ENCODE measurements around the gene CCDC97. TPM values are rescaled to one million over a fixed set of nuclear protein-coding genes. Genes with fewer than 3 reads are reported as not detected.
"Not testable (repeated sequence)": the region's sequence is repeated elsewhere in the genome, so short reads cannot be mapped to it uniquely, and the experiment has no call there.

CCDC97 gene
- total RNA-seq, 2 donors from 2014 or later, result 34.7 to 35.4 TPM

DNA sequence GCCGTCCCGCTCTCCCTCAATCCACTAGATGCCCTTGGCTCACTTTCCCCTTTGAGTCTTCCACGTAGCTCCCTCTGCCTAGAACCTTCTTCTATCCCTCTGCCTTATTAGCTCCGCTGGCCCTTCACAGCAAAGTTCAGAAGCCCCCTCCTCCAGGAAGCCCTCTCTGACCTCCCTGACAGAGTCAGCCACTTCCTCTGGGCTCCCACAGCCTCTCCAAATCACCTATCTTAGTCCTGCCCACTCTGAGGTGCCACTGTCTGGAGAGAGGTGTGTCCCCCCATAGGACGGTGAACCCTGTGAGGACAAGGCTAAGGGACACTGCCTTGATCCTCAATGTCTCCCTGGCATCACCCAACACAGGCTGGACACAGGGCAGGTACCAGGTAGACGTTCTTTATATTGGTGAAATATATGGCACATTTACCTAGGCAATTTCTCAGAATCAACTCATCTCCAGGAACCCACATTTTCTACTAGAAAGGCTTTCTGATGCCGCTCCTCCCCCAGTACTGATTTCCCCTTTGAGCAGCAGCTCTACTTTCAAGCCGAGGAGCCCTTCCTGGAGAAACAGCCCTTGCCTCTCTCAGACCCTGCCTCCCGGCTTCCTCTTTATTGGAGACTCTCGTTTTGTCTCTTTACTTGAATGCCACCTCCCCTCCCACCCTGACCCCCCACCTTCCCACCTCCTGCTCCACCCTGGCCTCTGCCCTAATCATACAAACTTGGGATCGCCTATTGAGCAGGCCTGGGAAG lies 47.2 kb downstream of the CCDC97 start:
- no peaks in the 10 kb centered on the region for H3K9me3 ChIP-seq (ENCODE audit: control insufficient read depth, low read length, poor library complexity, severe bottlenecking)
- Mint-ChIP-seq H3K27ac (peak overlapping the region; percentile 95), H3K4me3 (peak overlapping the region; percentile 86), H3K36me3 (ENCODE audit: low read depth) (peaks cover 2% of the 10 kb centered on the region), H3K27me3 (no peaks in the 10 kb centered on the region), H3K4me1 (peaks cover 50% of the 10 kb centered on the region)
- ATAC-seq (no peak), DNase-seq (no peak)

DNA sequence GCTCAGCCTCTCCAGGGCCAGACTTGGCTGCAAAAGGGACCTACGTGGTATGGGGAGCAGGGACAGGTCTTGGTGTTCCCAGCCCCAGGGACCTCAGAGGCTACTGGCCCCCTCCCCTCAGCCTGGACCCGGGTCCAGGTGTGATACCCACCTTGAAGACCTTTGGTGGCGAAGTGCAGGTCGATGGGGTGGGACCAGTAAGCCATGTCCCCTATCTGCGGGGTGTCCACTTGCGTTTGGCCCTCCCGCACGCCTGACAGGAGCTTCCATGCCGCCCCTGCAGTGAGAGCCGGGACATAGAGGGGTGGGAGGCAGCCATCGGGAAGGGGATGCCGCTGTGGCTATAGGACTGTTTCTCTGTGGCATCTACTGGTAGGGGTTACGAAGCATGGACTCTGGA lies 47.8 kb downstream of the CCDC97 start:
- peaks cover 53% of the 10 kb centered on the region for H3K4me1 Mint-ChIP-seq
- H3K36me3 Mint-ChIP-seq (ENCODE audit: low read depth), result no peaks in the 10 kb centered on the region
- H3K27me3 Mint-ChIP-seq, result no peaks in the 10 kb centered on the region
- no peak for ATAC-seq
- peak overlapping the region; percentile 86 for H3K4me3 Mint-ChIP-seq
- no peaks in the 10 kb centered on the region for H3K9me3 ChIP-seq (ENCODE audit: control insufficient read depth, low read length, poor library complexity, severe bottlenecking)
- H3K27ac Mint-ChIP-seq, result peak overlapping the region; percentile 95
- no peak for DNase-seq

DNA sequence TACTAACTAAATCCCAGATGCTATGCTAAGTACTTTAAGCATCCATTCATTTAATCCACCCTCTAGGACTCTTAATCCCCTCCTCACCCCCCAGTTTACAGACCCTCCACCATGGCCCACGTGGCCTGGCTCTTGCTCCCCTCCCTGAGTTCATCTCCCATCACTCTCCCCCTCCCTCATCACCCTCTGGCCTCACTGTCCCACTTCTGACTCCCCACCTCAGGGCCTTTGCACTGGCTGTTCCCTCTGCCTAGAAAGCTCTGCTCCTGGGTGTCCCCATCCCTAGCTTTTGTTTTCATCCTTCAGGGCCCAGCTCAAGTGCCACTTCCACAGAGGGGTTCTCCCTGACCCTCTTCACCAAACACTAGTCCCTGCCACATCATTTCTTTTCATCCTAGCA lies 49.8 kb downstream of the CCDC97 start:
- H3K27me3 Mint-ChIP-seq, result no peaks in the 10 kb centered on the region
- H3K4me1 Mint-ChIP-seq, result peaks cover 55% of the 10 kb centered on the region
- DNase-seq (no peak), ATAC-seq (no peak)
- no peaks in the 10 kb centered on the region for H3K36me3 Mint-ChIP-seq (ENCODE audit: low read depth)
- H3K4me3 Mint-ChIP-seq, result peak overlapping the region; percentile 81
- H3K9me3 ChIP-seq (ENCODE audit: control insufficient read depth, low read length, poor library complexity, severe bottlenecking), result no peaks in the 10 kb centered on the region
- peak overlapping the region; percentile 95 for H3K27ac Mint-ChIP-seq

DNA sequence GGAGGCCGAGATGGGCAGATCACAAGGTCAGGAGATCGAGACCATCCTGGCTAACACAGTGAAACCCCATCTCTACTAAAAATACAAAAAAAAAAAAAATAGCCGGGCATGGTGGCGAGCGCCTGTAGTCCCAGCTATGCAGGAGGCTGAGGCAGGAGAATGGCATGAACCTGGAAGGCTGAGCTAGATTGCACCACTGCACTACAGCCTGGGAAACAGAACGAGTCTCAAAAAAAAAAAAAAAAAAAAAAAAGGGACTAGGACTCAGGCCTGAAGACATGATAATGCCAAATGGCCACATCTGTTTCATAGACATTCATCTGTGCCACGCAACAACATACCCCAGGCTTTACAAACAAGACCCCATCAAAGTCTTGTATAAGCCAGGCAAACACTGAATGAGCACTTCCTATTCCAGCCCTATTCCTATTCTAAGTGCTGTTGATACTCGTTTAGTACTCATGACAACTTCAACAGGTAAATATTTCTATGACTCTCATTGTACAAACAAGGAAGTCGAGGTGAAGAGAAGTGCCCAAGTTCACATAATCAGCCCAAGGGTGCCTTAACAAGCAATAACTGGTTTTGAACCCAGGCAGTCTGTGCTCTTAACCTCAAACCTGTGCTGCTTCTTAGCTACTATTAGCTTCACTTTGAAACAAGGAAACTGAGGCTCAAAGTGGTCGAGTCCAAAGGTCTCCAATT lies 52.3 kb downstream of the CCDC97 start:
- ATAC-seq, result no peak
- no peaks in the 10 kb centered on the region for H3K9me3 ChIP-seq (ENCODE audit: control insufficient read depth, low read length, poor library complexity, severe bottlenecking)
- Mint-ChIP-seq H3K4me1 (peaks cover 35% of the 10 kb centered on the region), H3K36me3 (ENCODE audit: low read depth) (peaks cover 2% of the 10 kb centered on the region), H3K27ac (peak overlapping the region; percentile 96), H3K27me3 (no peaks in the 10 kb centered on the region), H3K4me3 (peak overlapping the region; percentile 89)
- no peak for DNase-seq

DNA sequence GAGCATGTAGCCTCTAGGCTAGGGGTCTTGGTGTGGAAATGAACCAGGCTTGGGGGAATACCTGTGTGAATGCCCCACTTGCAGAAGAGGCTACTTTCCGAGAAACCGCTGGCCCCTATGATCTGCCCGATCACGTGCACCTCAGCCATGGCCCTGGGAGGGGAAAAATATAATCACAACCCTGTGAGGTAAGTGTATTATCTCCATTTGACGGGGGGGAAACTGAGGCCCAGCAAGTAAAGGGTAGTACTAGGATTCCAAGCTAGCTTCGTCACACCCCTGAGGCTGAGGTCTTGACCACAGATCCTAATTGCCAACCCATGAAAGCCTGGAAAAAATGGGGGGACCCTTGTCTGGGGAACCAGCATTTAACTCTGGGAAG lies 53.4 kb downstream of the CCDC97 start:
- Mint-ChIP-seq H3K27me3 (no peaks in the 10 kb centered on the region), H3K27ac (peak overlapping the region; percentile 96), H3K4me3 (peak overlapping the region; percentile 89), H3K36me3 (ENCODE audit: low read depth) (peaks cover 2% of the 10 kb centered on the region), H3K4me1 (peaks cover 27% of the 10 kb centered on the region)
- no peaks in the 10 kb centered on the region for H3K9me3 ChIP-seq (ENCODE audit: control insufficient read depth, low read length, poor library complexity, severe bottlenecking)
- DNase-seq (no peak), ATAC-seq (no peak)

DNA sequence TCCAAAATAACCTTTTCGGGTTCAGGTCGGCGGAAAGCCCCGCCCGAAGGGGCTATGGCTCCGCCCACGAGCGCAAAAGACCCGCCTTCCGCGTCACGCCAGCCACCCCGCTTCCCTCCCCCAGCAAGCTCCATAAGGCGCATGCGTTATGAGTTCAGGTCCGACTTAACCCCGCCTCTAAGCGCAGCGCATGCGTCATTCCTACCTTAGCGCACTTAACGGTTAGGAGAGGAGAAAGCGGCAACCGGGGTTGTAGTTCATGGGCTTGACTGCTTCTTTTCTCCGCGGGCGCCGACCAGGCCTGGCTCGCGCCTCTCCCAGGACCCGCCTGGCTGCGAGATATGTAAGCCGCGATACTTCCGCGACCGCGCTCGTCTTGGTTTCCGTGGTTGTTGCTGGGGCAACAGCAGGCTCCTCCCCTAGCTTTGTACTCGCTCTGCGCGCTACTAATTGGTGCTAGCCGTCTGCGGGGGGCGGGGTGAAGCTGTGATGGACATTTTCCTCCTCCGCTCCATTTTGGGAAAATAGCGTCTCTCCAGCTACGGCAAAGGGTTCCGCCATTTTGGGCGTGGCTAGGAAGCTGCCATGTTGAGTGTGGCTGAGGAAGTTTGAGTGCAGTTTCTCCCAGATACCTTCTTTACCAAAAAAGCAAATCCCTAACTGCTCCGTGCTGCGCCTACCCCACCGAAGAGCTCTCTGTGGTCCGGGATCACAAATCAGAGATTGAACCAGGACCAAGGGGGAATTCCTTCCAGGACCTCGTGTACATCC lies 54.0 kb downstream of the CCDC97 start, which contains the start of gene B9D2:
TSS of gene B9D2 (minus strand) at position 397 of the 771 bp plus-strand sequence. CDS start 630 bp downstream, outside the sequence.
- H3K27me3 Mint-ChIP-seq, result no peaks in the 10 kb centered on the region
- H3K9me3 ChIP-seq (ENCODE audit: control insufficient read depth, low read length, poor library complexity, severe bottlenecking), result no peaks in the 10 kb centered on the region
- peaks cover 25% of the 10 kb centered on the region for H3K4me1 Mint-ChIP-seq
- DNase-seq (peak; percentile 92 to 96 (median 93)), ATAC-seq (peak; percentile 94)
- H3K27ac Mint-ChIP-seq, result peak within 1 kb of the TSS; percentile 96
- H3K4me3 Mint-ChIP-seq, result peak within 1 kb of the TSS; percentile 89
- peaks cover 2% of the 10 kb centered on the region for H3K36me3 Mint-ChIP-seq (ENCODE audit: low read depth)

DNA sequence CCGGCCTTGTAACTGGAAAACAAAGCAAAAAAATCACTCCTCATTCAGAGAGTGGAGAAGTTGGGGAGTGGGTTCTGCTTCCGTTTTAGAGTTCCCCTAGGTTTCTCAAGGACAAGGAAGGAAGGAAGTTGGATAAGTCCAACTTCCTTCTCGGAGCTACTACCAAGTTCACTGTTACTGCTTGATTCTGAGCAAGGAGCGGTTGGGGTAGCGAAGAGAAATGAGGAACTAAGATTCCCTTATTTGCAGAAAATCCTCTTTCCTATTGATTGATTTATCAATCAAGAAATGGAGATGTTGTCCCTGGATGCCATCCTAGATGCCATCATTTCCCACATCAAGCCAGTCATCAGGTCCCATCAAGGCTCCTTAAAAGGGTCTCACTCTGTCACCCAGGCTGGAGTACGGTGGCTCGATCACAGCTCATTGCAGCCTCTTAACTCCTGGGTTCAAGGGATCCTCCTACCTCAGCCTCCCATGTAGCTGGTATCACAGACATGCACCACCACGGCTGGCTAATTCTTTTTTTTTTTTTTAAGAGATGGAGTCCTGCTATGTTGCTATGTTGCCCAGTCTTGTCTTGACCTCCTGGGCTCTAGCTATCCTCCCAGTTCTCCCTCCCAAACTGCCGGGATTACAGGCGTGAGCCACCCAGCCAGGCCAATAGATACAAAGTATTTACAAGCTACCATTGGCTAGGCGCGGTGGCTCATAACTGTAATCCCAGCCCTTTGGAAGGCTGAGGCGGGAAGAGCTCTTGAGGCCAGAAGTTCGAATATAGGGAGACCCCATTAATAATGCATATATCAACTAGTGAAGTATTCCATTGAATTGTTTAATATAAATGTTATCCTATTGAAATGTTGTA lies 54.8 kb downstream of the CCDC97 start:
- DNase-seq (no peak), ATAC-seq (no peak)
- H3K27me3 Mint-ChIP-seq, result no peaks in the 10 kb centered on the region

DNA sequence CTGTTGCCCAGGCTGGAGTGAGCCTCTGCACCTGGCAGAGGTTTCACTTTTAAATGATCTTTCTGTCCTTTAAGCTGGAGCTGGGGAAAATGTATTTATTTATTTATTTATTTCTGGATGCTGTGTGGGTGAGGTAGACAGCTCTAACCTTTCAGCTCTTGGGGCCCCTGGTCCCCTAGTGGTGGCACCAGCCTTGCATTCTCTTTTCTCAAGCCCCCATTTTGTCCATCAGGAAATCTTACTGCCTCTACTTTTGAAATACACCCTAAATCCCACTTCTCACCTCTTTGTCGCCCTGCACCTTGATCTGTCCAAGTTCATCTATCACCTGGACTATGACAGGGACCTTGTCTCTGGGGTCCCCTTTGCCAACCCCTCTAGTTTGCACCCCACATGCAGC lies 56.1 kb downstream of the CCDC97 start:
- DNase-seq, result no peak
- no peak overlapping the region for H3K4me3 Mint-ChIP-seq
- no peak overlapping the region for H3K27ac Mint-ChIP-seq

More for the DNA sequence above, 54.8 kb downstream of the CCDC97 start:
- peak overlapping the region; percentile 96 for H3K27ac Mint-ChIP-seq
- no peaks in the 10 kb centered on the region for H3K9me3 ChIP-seq (ENCODE audit: control insufficient read depth, low read length, poor library complexity, severe bottlenecking)
- peaks cover 24% of the 10 kb centered on the region for H3K4me1 Mint-ChIP-seq
- peak overlapping the region; percentile 89 for H3K4me3 Mint-ChIP-seq
- H3K36me3 Mint-ChIP-seq (ENCODE audit: low read depth), result peaks cover 2% of the 10 kb centered on the region

DNA sequence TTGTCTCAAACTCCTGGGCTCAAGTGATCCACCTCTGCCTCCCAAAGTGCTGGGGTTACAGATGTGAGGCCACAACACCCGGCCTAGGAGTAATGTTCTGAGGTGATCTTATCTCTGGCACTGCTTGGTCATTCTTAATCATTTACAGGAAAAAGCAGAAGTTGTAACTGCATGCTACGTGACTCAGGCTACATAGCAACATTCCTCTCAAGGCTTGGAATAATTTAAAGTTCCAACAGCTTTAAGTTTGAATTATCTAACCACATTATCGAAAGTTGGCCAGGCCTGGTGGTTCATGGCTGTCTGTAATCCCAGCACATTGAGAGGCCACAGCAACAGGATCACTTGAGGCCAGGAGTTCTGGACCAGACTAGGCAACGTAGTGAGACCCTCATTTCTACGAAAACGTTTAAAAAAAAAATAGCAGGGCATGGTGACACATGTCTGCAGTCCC lies 57.9 kb downstream of the CCDC97 start:
- DNase-seq (no peak), ATAC-seq (no peak)
- Mint-ChIP-seq H3K27me3 (no peaks in the 10 kb centered on the region), H3K4me1 (peaks cover 15% of the 10 kb centered on the region), H3K27ac (no peak overlapping the region), H3K4me3 (no peak overlapping the region), H3K36me3 (ENCODE audit: low read depth) (peaks cover 4% of the 10 kb centered on the region)
- no peaks in the 10 kb centered on the region for H3K9me3 ChIP-seq (ENCODE audit: control insufficient read depth, low read length, poor library complexity, severe bottlenecking)

More for the DNA sequence above, 56.1 kb downstream of the CCDC97 start:
- H3K27me3 Mint-ChIP-seq, result no peaks in the 10 kb centered on the region
- peaks cover 2% of the 10 kb centered on the region for H3K36me3 Mint-ChIP-seq (ENCODE audit: low read depth)
- H3K9me3 ChIP-seq (ENCODE audit: control insufficient read depth, low read length, poor library complexity, severe bottlenecking), result no peaks in the 10 kb centered on the region
- peaks cover 18% of the 10 kb centered on the region for H3K4me1 Mint-ChIP-seq
- ATAC-seq, result no peak

DNA sequence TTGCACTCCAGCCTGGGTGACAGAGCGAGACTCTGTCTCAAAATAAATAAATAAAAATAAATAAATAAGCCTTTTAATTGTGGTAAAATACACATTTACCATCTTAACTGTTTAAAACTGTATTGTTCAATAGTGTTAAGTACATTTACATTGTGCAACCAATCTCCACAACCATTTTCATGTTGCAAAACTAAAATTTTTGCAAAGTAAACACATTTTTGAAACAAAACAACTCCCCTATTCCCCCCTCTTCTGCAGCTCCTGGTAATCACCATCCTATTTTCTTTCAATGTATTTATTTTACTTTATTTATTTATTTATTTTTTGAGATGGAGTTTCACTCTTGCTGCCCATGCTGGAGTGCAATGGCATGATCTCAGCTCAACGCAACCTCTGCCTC lies 59.8 kb downstream of the CCDC97 start:
- H3K27ac Mint-ChIP-seq, result no peak overlapping the region
- DNase-seq (no peak), ATAC-seq (no peak)
- H3K27me3 Mint-ChIP-seq, result no peaks in the 10 kb centered on the region
- no peak overlapping the region for H3K4me3 Mint-ChIP-seq
- peaks cover 4% of the 10 kb centered on the region for H3K36me3 Mint-ChIP-seq (ENCODE audit: low read depth)
- H3K4me1 Mint-ChIP-seq, result peaks cover 6% of the 10 kb centered on the region
- H3K9me3 ChIP-seq (ENCODE audit: control insufficient read depth, low read length, poor library complexity, severe bottlenecking), result no peaks in the 10 kb centered on the region

DNA sequence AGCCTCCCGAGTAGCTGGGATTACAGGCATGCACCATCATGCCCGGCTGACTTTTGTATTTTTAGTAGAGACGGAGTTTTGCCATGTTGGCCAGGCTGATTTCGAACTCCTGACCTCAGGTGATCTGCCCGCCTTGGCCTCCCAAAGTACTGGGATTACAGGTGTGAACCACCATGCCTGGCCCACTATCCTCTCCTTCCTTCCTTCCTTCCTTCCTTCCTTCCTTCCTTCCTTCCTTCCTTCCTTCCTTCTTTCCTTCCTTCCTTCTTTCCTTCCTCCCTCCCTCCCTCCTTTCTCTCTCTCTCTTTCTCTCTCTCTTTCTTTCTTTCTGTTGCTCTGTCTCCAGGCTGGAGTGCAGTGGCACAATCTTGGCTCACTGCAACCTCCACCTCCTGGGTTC lies 61.1 kb downstream of the CCDC97 start:
- not testable (repeated sequence) for ATAC-seq; H3K27ac Mint-ChIP-seq; H3K9me3 ChIP-seq (ENCODE audit: control insufficient read depth, low read length, poor library complexity, severe bottlenecking); H3K4me3 Mint-ChIP-seq; DNase-seq; H3K27me3 Mint-ChIP-seq; H3K4me1 Mint-ChIP-seq; H3K36me3 Mint-ChIP-seq (ENCODE audit: low read depth)

DNA sequence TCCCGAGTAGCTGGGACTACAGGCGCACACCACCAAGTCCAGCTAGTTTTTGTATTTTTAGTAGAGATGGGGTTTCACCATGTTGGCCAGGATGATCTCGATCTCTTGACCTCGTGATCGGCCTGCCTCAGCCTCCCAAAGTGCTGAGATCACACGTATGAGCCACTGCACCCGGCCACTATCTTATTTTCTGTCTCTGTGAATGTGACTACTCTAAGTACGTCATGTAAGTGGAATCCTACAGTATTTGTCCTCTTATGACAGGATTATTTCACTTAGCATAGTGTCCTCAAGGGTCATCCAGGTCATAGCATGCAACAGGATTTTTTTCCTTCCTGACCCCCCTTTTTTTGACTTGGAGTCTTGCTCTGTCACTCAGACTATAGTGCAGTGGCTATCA lies 61.6 kb downstream of the CCDC97 start:
- H3K9me3 ChIP-seq (ENCODE audit: control insufficient read depth, low read length, poor library complexity, severe bottlenecking), result no peaks in the 10 kb centered on the region
- H3K36me3 Mint-ChIP-seq (ENCODE audit: low read depth), result peaks cover 2% of the 10 kb centered on the region
- H3K27me3 Mint-ChIP-seq, result no peaks in the 10 kb centered on the region
- ATAC-seq, result no peak
- H3K4me3 Mint-ChIP-seq, result no peak overlapping the region
- no peak for DNase-seq
- peaks cover 7% of the 10 kb centered on the region for H3K4me1 Mint-ChIP-seq
- H3K27ac Mint-ChIP-seq, result no peak overlapping the region

Data from T-helper 17 cell (primary cell).